Tibial nerve (tissue), 4 donors: ENCODE data around the gene ATOSA. TPM values are rescaled to one million over a fixed set of nuclear protein-coding genes. Genes with fewer than 3 reads are reported as not detected.

Experiments
- DNase-seq, 2 donors: peaks; one replicate each; pipeline ENCODE4 v3.0.0-alpha.2; 2019; ENCODE audit warnings: low spot score in 2 of 2
- H3K27ac ChIP-seq, 4 donors: fragments of 200-600 bp; sonication (generic) in 3 of 4; one replicate each; pipeline ENCODE4 v1.5.1; 2017 to 2019; ENCODE audit warnings: mild to moderate bottlenecking in 1 of 4
- H3K27me3 ChIP-seq, 2 donors: fragments of 200-600 bp; sonication (generic) in 1 of 2; one replicate each; pipeline versions ENCODE4 v1.5.1 to v1.6.0; 2017 to 2019
- H3K36me3 ChIP-seq, 3 donors: fragments of 200-600 bp; sonication (generic); one replicate each; pipeline ENCODE4 v1.5.1; 2018 to 2019
- H3K4me1 ChIP-seq, 4 donors: fragments of 200-600 bp; sonication (generic) in 3 of 4; one replicate each; pipeline ENCODE4 v1.5.1; 2017 to 2019
- H3K4me3 ChIP-seq, 4 donors: fragments of 200-600 bp; sonication (generic) in 3 of 4; one replicate each; pipeline ENCODE4 v1.5.1; 2017 to 2019; ENCODE audit warnings: mild to moderate bottlenecking in 1 of 4, moderate library complexity in 1 of 4
- H3K9me3 ChIP-seq, 4 donors: fragments of 200-600 bp; sonication (generic) in 3 of 4; one replicate each; pipeline ENCODE4 v1.5.1; 2017 to 2019
- EP300 ChIP-seq, 2 donors: sonication (generic); formaldehyde crosslinking; IDR thresholded peaks; one replicate each; pipeline ENCODE4 v1.6.1; 2017; ENCODE audit warnings: antibody characterized with exemption in 2 of 2, mild to moderate bottlenecking in 1 of 2
- POLR2A ChIP-seq, 2 donors: fragments of 450-650 bp; IDR thresholded peaks; one replicate each; pipeline ENCODE4 v1.6.1; 2017; ENCODE audit warnings: antibody characterized with exemption in 2 of 2, mild to moderate bottlenecking in 2 of 2, moderate library complexity in 2 of 2
- WGBS, 2 donors: methylation state at CpG; one replicate each; pipeline ENCODE4 v1.1.5; 2018; 5-methylcytosine and 5-hydroxymethylcytosine counted together
- total RNA-seq, 4 donors: library from RNA; depleted of rRNA; stranded (reverse); fragments of >200 nt; gene quantifications; one replicate each; pipeline ENCODE4 v1.1.0, GENCODE V29; 2016
- TF ChIP-seq, protein P1 (sequence below), 5 experiments: fragments of 200-600 bp in 3 of 5; fragments of 450-650 bp in 2 of 5; sonication (generic) in 3 of 5; IDR thresholded peaks; one replicate each; pipeline ENCODE4 v1.5.1; 2016 to 2019; ENCODE audit warnings: antibody characterized with exemption in 5 of 5, mild to moderate bottlenecking in 3 of 5, moderate library complexity in 2 of 5

Gene ATOSA
- total RNA-seq, 4 donors from 2014 or later = 64.5 to 98.8 (median 88.5) TPM

GRCh38 chr15:52653431-52653964 lies 25.7 kb downstream of the ATOSA start:
- Histone ChIP-seq H3K27ac (peak overlapping the region; percentile 67 to 83 (median 76)), H3K4me3 (no peak overlapping the region), H3K27me3 (no peaks in the 10 kb centered on the region), H3K4me1 (peaks cover 0 to 83% (median 48%) of the 10 kb centered on the region in 4 donors), H3K9me3 (no peaks in the 10 kb centered on the region), H3K36me3 (no peaks in the 10 kb centered on the region)
- DNase-seq = no peak
- TF ChIP-seq POLR2A (IDR thresholded peaks at IDR 0.05) = no peak
- no peak for TF ChIP-seq EP300 (IDR thresholded peaks at IDR 0.05)
- TF ChIP-seq, protein P1, sequence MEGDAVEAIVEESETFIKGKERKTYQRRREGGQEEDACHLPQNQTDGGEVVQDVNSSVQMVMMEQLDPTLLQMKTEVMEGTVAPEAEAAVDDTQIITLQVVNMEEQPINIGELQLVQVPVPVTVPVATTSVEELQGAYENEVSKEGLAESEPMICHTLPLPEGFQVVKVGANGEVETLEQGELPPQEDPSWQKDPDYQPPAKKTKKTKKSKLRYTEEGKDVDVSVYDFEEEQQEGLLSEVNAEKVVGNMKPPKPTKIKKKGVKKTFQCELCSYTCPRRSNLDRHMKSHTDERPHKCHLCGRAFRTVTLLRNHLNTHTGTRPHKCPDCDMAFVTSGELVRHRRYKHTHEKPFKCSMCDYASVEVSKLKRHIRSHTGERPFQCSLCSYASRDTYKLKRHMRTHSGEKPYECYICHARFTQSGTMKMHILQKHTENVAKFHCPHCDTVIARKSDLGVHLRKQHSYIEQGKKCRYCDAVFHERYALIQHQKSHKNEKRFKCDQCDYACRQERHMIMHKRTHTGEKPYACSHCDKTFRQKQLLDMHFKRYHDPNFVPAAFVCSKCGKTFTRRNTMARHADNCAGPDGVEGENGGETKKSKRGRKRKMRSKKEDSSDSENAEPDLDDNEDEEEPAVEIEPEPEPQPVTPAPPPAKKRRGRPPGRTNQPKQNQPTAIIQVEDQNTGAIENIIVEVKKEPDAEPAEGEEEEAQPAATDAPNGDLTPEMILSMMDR (IDR thresholded peaks at IDR 0.05) = no peak
- WGBS, 2 donors = 69 to 74% methylated on average over 5 of the region's 5 CpGs

DNA sequence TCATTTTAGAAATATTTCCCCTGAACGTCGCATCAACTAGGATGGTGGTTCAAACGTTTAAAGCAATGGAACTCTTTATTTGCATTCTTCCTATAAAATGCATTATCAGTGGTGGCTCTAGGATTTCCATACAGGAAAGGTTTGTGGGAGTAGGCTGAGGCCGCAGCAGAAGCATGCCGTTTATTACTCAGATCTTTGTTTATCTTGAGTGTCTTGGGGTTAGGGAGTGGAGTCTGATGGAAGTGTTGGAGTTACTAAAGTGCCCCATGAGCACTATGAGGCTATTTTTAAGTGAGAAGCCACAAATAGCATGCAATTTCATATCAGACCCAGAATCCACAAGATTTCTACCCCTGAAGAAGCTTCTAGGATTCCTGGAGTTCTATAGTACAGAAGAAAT lies 26.2 kb downstream of the ATOSA start:
- no peak for DNase-seq
- Histone ChIP-seq H3K27ac (peak overlapping the region; percentile 67 to 83 (median 76)), H3K9me3 (no peaks in the 10 kb centered on the region), H3K4me3 (no peak overlapping the region), H3K36me3 (no peaks in the 10 kb centered on the region), H3K4me1 (peaks cover 0 to 78% (median 44%) of the 10 kb centered on the region in 4 donors), H3K27me3 (no peaks in the 10 kb centered on the region)
- no peak for TF ChIP-seq EP300 (IDR thresholded peaks at IDR 0.05)
- TF ChIP-seq, protein P1 (IDR thresholded peaks at IDR 0.05) = no peak
- no peak for TF ChIP-seq POLR2A (IDR thresholded peaks at IDR 0.05)
- WGBS, 2 donors = 21 to 25% methylated on average over 5 of the region's 5 CpGs

DNA sequence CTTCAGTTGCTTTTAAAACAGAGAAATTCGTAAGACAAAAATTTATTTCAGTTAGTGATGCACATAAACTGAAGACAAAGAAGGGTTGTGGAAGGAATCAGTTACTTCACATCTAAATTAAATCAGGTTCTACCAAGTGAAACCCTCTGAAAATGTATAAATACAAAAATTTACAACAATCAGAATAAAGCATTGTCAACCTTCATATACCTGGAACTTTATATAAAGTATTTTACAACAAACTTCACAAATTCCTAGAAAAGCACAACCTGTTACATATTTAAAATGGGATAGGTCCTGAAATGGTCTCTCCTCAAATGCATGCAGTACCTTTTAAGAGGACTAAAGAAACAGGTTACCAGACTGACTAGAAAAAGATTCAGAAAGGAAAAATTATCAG lies 26.9 kb downstream of the ATOSA start:
- WGBS, 2 donors = 15 to 16% methylated on average over 1 of the region's 1 CpG
- no peaks in the 10 kb centered on the region for H3K36me3 ChIP-seq
- H3K9me3 ChIP-seq = no peaks in the 10 kb centered on the region
- no peak for DNase-seq
- H3K27me3 ChIP-seq = no peaks in the 10 kb centered on the region
- H3K27ac ChIP-seq = peak overlapping the region; percentile 67 to 83 (median 76)
- H3K4me1 ChIP-seq = peaks cover 0 to 71% (median 38%) of the 10 kb centered on the region in 4 donors
- H3K4me3 ChIP-seq = peak overlapping the region in 1 of 4 donors; percentile 37
- TF ChIP-seq EP300 (IDR thresholded peaks at IDR 0.05) (no peak), POLR2A (IDR thresholded peaks at IDR 0.05) (no peak)
- TF ChIP-seq, protein P1 (IDR thresholded peaks at IDR 0.05) = no peak

DNA sequence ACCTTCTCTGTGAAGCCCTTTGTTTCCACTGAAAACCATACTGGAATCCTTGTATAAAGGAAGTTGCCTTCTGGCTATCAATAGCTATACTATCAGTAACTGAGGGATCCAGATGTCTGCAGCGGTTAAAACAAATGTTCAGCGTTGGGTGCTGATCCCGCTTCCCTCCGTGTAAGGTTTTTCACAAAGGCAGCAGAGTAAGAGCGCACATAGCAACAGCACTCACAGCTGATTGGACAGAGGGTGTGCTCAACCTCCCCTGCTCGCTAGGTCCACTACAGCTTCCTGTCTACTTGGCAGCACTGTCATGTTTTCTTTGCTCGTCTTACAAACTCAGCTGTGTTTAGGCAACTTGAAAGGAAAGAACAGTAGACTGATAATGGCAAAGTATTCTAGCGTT lies 27.3 kb downstream of the ATOSA start:
- WGBS, 2 donors = 7 to 8% methylated on average over 8 of the region's 8 CpGs
- DNase-seq = peak; percentile 28 to 63
- Histone ChIP-seq H3K36me3 (no peaks in the 10 kb centered on the region), H3K4me1 (peaks cover 0 to 67% (median 36%) of the 10 kb centered on the region in 4 donors), H3K27ac (peak overlapping the region; percentile 67 to 83 (median 76)), H3K27me3 (no peaks in the 10 kb centered on the region), H3K9me3 (no peaks in the 10 kb centered on the region), H3K4me3 (peak overlapping the region in 2 of 4 donors; percentile 23 to 37)
- TF ChIP-seq EP300 (IDR thresholded peaks at IDR 0.05) (peak in 1 of 2 donors; percentile 80), POLR2A (IDR thresholded peaks at IDR 0.05) (peak in 1 of 2 donors; percentile 59)
- TF ChIP-seq, protein P1 (IDR thresholded peaks at IDR 0.05) = no peak

GRCh38 chr15:52651114-52651513 lies 28.1 kb downstream of the ATOSA start:
- Histone ChIP-seq H3K36me3 (no peaks in the 10 kb centered on the region), H3K27me3 (no peaks in the 10 kb centered on the region), H3K9me3 (no peaks in the 10 kb centered on the region), H3K4me1 (peaks cover 0 to 60% (median 32%) of the 10 kb centered on the region in 4 donors), H3K4me3 (peak overlapping the region in 2 of 4 donors; percentile 23 to 37), H3K27ac (peak overlapping the region; percentile 67 to 83 (median 76))
- no peak for TF ChIP-seq EP300 (IDR thresholded peaks at IDR 0.05)
- TF ChIP-seq, protein P1 (IDR thresholded peaks at IDR 0.05) = no peak
- no peak for TF ChIP-seq POLR2A (IDR thresholded peaks at IDR 0.05)
- 84 to 87% methylated on average over 1 of the region's 1 CpG for WGBS, 2 donors
- DNase-seq = no peak
